Left lung (tissue), 10 donors: ENCODE data around the gene DRAXIN. TPM values are rescaled to one million over a fixed set of nuclear protein-coding genes. Genes with fewer than 3 reads are reported as not detected.

Source experiments
- ATAC-seq: fragments of 200-7000 bp; cut with Tn5 transposase; one replicate; pipeline ENCODE4 v1.9.1; 2020; ENCODE audit warnings: moderate library complexity
- DNase-seq, 4 donors: peaks; one replicate each; pipeline ENCODE4 v3.0.0-alpha.2; 2013 to 2020
- H3K27ac ChIP-seq, 2 donors: fragments of 200-600 bp; sonication (generic) in 1 of 2; one replicate each; pipeline versions ENCODE4 v1.5.0 to v1.8.0; 2020 to 2021
- H3K27me3 ChIP-seq, 2 donors: fragments of 200-600 bp; sonication (generic) in 1 of 2; one replicate each; pipeline versions ENCODE4 v1.5.0 to v1.8.0; 2020 to 2021
- H3K36me3 ChIP-seq, 2 donors: fragments of 200-600 bp; sonication (generic) in 1 of 2; one replicate each; pipeline versions ENCODE4 v1.5.0 to v1.8.0; 2020 to 2021
- H3K4me1 ChIP-seq, 2 donors: fragments of 200-600 bp; one replicate each; pipeline ENCODE4 v1.8.0; 2021
- H3K4me3 ChIP-seq, 2 donors: fragments of 200-600 bp; sonication (generic) in 1 of 2; one replicate each; pipeline versions ENCODE4 v1.5.0 to v1.8.0; 2020 to 2021; ENCODE audit warnings: mild to moderate bottlenecking in 1 of 2
- H3K9me3 ChIP-seq, 2 donors: fragments of 200-600 bp; sonication (generic) in 1 of 2; one replicate each; pipeline versions ENCODE4 v1.5.0 to v1.8.0; 2020 to 2021
- CTCF ChIP-seq, 2 donors: fragments of 200-600 bp; sonication (generic) in 1 of 2; IDR thresholded peaks; one replicate each; pipeline versions ENCODE4 v1.5.0 to v1.8.0; 2021; ENCODE audit warnings: antibody characterized with exemption in 2 of 2
- intact Hi-C, 2 donors: fragments of 100-400 bp; cut with DNase I; formaldehyde crosslinking; loops; one replicate each; pipeline versions ENCODE4 v1.11.2 to v1.14.2; 2022
- polyA plus RNA-seq, 6 donors: library from polyadenylated mRNA; unstranded; fragments of 120-200 nt; gene quantifications; one replicate each; pipeline ENCODE4 v1.2.1, GENCODE V29; 2013; ENCODE audit not compliant: insufficient read length in 6 of 6
- total RNA-seq, 2 donors: library from RNA; stranded (reverse); fragmentation: NEBNext Ultra II Directional; extraction: Animal tissue kit (Norgen Biotek cat#: 25700); gene quantifications; one replicate each; pipeline ENCODE4 v1.2.1, GENCODE V29; 2021
- donor health status: DM: no; HTN: yes; CAD: no.
- donor health status: DM: no; HTN: no; CAD: no.

DRAXIN gene
- total and polyA plus RNA-seq, 8 donors = 0.10 to 3.2 (median 2.3) TPM

- Histone ChIP-seq H3K4me1 (peaks cover 0 to 30% of the 10 kb centered on the region in 2 donors), H3K36me3 (no peaks in the 10 kb centered on the region), H3K27me3 (peaks cover 40 to 69% of the 10 kb centered on the region in 2 donors), H3K27ac (no peak overlapping the region), H3K4me3 (no peak overlapping the region), H3K9me3 (no peaks in the 10 kb centered on the region)
- intact Hi-C loops = no loop called here
- no peak for TF ChIP-seq CTCF (IDR thresholded peaks at IDR 0.05)
- ATAC-seq (peak; percentile 51), DNase-seq (no peak)
Observed at GRCh38 chr1:11693024-11693590, 1.6 kb downstream of the DRAXIN start.

DNA sequence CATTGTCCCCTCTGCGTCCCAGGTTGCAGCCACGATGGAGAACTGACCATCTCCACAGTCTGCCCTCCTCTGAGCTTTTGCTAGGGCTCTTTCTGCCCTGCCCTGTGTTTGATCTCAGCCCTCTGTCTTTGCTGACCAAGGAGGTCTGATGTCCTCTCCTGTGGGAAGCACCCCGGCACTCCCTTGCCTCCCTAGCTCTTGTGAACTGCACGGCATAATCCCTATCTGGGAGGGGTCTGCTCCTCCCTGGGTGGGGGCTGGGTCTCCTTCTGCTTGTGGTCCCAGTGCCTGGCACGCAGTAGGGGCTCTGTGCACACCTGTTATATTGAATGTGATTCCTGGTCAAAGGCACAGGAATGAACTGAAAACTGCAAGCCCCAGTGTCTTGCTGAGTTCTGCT, 2.4 kb downstream of the DRAXIN start:
- intact Hi-C loops = no loop called here
- TF ChIP-seq CTCF (IDR thresholded peaks at IDR 0.05) = no peak
- ATAC-seq = no peak
- Histone ChIP-seq H3K27me3 (peaks cover 40 to 61% of the 10 kb centered on the region in 2 donors), H3K4me3 (no peak overlapping the region), H3K9me3 (no peaks in the 10 kb centered on the region), H3K27ac (no peak overlapping the region), H3K36me3 (no peaks in the 10 kb centered on the region), H3K4me1 (peaks cover 0 to 30% of the 10 kb centered on the region in 2 donors)
- no peak for DNase-seq

GRCh38 chr1:11695861-11696260, 4.4 kb downstream of the DRAXIN start:
- peaks cover 0 to 23% of the 10 kb centered on the region in 2 donors for H3K4me1 ChIP-seq
- H3K27me3 ChIP-seq = peaks cover 35 to 56% of the 10 kb centered on the region in 2 donors
- no peaks in the 10 kb centered on the region for H3K9me3 ChIP-seq
- no peak overlapping the region for H3K27ac ChIP-seq
- ATAC-seq (no peak), DNase-seq (no peak)
- no peak for TF ChIP-seq CTCF (IDR thresholded peaks at IDR 0.05)
- H3K36me3 ChIP-seq = no peaks in the 10 kb centered on the region
- intact Hi-C loops = no loop called here
- no peak overlapping the region for H3K4me3 ChIP-seq

- TF ChIP-seq CTCF (IDR thresholded peaks at IDR 0.05) = no peak
- Histone ChIP-seq H3K9me3 (no peaks in the 10 kb centered on the region), H3K27me3 (peaks cover 23 to 56% of the 10 kb centered on the region in 2 donors), H3K4me3 (no peak overlapping the region), H3K27ac (no peak overlapping the region), H3K36me3 (no peaks in the 10 kb centered on the region), H3K4me1 (peaks cover 0 to 8% of the 10 kb centered on the region in 2 donors)
- intact Hi-C loops = no loop called here
- no peak for DNase-seq
- no peak for ATAC-seq
Observed at GRCh38 chr1:11697188-11697892, 5.8 kb downstream of the DRAXIN start.

DNA sequence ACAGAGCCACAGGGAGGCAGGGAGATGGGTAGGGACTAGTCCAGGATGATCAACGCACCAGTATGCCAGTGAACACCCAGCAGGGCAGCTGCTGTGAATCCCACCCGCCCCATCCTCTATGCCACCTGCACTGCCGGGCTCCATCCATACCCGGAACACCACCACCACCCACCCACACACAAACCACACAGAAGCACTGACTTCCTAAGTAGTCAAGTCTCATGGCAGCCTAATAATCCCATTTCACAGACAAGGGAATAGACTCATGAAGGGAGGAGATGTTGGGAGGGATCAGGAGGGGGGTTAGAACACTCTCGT, 6.3 kb downstream of the DRAXIN start:
- Histone ChIP-seq H3K36me3 (no peaks in the 10 kb centered on the region), H3K9me3 (no peaks in the 10 kb centered on the region), H3K27me3 (peaks cover 20 to 56% of the 10 kb centered on the region in 2 donors), H3K27ac (no peak overlapping the region), H3K4me1 (peaks cover 0 to 5% of the 10 kb centered on the region in 2 donors), H3K4me3 (no peak overlapping the region)
- DNase-seq (no peak), ATAC-seq (no peak)
- no peak for TF ChIP-seq CTCF (IDR thresholded peaks at IDR 0.05)
- intact Hi-C loops = no loop called here
